HG03460 (cell line): ENCODE data around the gene KLHL10.
"Not testable (repeated sequence)": the region's sequence is repeated elsewhere in the genome, so short reads cannot be mapped to it uniquely, and the experiment has no call there.

Experiments used
- ATAC-seq: cut with Tn5 transposase; IDR thresholded peaks from one replicate; pipeline ENCODE4 v1.9.1; 2021; ENCODE audit not compliant: unreplicated experiment

Gene KLHL10

DNA sequence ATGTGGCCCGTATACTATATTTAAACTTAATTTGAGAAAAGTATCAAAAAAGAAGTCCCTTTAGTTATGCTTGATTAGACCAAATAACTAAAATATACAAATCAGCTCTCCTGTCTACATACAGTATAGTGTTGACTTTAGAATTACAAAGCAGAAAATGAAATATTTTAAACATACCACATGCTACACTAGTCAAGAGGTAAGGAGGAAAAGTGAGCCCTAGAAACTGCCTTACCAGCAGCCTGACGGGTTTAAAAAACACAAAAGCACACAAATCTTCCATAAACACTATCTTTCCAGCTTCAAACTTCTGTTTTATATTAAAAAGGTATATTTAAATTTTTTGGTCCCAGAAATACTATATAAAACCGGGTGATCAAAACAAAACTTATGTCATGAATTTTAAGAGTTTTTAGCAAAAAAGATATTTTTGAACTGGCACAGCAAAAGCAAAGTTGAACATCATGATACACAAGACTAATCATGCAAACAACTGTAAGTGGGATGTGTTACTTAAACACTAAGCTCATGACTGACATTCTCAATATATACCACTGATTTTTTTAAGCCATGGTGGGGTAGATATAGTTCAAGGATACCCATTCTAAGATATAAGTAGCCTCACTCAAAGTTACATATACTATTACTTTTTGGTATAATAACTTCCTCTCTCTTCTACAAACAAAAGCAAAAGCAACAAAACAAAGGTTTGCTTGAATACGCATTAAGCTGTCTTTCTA, 11.8 kb downstream of the KLHL10 start:
- no peak for ATAC-seq

DNA sequence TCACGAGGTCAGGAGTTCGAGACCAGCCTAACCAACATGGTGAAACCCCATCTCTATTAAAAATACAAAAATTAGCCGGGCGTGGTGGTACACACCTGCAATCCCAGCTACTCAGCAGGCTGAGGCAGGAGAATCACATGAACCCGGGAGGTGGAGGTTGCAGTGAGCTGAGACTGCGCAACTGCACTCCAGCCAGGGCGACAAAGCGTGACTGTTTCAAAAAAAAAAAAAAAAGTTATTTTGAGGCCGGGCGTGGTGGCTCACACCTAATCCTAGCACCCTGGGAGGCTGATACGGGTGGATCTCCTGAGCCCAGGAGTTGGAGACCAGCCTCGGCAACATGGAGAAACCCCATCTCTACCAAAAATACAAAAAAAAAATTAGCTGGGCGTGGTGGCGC, 13.8 kb downstream of the KLHL10 start:
- not testable (repeated sequence) for ATAC-seq

DNA sequence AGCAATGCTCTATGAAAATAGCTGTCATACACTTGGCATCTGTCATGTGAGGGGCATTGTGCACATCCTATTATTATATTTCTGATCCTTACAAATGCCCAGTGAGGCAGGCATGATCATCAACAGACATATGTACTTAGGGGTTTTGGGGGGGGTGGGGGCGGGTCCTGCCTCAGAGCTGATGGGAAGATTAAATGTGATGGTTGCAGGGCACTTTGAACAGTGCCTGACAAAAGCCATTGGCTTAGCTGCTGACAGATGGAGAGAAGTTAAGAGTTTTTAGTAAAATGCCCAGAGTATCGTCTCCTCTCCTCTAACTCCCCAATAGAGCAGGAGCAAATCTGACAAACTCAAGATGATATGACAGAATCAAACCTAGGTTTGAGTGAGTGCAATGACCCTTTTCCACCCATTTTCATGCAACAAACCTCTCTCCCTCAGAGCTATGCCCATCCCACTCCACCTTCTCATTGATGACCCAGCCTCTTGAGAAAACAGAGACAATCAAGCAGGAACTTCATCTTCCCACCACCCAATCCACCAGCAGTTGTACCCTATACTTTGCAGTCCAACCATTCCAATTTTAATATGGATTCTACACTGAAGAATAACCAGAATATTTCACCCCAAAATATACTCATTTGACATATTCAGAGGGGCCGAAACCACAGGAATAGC, 22.8 kb downstream of the KLHL10 start:
- ATAC-seq: no peak

DNA sequence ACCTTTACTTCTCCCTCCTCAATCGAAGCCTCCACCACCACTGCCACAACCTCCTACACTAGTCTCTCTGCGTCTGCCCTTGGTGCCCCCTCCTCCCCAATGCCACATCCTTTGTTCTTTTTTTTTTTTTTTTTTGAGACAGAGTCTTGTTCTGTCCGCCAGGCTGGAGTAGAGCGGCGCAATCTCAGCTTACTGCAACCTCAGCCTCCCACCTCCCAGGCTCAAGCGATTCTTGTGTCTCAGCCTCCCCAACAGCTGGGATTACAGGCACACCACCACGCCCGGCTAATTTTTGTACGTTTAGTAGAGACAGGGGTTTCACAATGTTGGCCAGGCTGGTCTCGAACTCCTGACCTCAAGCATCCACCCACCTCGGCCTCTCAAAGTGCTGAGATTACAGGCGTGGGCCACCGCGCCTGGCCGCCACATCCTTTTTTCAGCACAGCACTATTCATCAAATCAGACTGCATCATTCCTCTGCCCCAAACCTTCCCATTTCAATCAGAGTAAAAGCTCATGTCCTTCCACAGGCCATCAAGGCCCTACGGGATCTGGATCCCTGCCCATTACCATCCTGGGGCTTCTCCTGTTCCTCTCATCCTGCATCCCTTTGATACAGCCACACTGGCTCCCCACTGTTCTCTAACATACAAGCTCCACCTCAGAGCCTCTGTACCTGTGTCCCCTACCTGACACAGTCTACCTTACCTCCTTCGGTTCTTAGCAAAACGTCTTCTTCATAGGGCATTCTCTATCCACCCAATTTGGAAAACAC, 25.6 kb downstream of the KLHL10 start:
- no peak for ATAC-seq

DNA sequence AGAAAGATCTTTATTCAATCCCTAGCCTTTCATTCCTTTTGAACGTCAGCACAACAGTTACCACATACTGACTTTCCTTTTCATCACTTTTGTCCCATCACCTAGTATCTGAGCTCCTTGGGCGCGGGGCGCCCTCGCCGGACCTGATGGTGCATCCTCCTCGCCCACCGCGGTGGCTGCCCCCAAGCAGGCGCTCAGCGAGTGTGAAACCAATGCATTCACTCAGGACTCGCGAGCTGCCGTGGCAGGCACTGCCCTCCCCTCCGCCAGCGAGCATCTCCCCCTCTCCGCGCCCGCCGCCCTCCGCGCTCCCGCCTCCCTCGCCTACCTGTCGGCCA, 26.8 kb downstream of the KLHL10 start:
- ATAC-seq: peak; percentile 29

DNA sequence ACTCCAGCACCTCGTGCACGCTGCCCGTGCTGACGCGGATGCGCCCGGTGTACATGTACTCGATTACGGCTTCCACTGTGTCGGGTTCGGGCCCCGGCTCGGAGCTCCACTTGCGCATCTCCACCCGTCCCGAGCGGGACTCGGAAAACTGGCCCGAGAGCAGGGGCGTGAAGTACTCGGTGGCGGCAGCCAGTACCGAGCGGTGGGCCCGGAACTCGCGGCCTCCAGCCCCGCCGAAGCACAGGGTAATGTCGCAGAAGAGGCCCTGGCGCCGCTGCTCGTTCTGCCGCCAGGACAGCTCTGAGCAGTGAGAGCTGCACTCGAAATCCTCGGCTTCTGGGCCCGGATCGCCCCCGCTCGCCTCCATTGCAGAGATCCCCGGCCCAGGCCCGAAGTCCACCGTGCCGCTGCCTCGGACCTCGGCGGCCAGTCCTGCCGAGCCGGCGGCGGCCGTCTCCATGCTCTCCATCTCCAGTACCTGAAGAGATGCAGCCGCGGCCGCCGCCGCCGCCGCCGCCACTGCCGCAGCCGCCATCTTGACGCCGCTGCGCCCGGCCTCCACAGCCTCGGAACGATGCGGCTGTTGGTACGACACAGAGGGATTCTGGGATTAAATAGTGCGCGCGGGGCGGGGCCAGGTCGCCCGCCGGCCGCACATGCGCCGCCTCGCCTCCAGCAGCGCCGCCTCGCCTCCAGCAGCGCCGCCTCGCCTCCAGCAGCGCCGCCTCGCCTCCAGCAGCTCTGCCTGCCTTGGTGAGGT, 27.4 kb downstream of the KLHL10 start, which contains the start of gene KLHL11:
Gene KLHL11, minus strand, starts transcription at position 588 of the 760 bp plus-strand sequence. Its CDS starts 53 bp downstream, at position 535.
- ATAC-seq: peak; percentile 80

DNA sequence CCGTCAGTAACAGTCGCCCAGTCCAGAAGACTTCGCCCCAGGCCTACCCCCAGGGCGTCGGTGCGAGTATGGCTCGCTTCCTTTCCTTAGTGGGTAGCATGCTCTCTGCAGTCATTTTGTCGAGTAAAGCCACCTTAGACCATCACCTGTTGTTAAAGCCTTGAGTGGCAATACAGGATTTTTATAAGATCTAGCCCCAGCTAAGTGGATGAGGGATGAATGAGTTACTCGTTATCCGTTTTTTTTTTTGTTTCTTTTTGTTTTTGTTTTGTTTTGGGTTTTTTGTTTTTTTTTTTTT, 27.9 kb downstream of the KLHL10 start:
- ATAC-seq: no peak

DNA sequence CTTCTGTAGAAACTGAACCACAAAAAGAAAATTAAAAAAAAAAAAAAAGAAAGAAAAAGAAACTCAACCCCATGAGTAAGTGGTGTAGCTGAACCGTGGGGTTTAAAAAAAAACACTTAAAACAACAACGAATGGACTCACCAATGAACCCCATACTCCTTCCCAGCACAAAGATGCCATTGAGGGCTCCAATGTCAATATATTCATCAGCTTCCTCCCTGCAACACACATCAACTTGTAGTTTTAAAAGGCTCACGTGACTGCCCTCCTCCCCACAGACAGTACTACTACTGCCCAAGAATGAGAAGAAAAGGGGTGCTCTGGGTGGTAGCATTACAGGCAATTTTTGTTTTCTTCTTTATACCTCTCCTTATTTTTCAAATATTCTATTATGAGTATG, 30.9 kb downstream of the KLHL10 start:
- ATAC-seq: no peak

DNA sequence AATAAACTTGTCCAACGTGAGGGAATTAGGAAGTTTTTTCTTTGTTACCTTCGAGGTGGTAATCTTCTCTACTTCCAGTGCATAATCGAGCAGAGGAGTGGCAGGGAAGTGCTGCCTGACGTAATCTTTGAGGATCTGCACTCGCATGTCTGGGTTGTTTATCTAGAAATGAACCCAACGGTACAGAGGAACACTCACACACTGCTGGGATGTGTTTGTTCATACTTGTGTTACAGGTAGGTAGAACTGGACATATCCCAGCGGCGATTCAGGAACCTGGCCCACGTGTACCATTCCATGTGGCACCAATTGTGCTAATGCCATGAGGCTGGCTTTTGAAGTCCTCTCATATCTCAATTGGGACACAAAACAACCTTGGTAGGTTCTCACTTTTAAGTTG, 31.8 kb downstream of the KLHL10 start:
- no peak for ATAC-seq

DNA sequence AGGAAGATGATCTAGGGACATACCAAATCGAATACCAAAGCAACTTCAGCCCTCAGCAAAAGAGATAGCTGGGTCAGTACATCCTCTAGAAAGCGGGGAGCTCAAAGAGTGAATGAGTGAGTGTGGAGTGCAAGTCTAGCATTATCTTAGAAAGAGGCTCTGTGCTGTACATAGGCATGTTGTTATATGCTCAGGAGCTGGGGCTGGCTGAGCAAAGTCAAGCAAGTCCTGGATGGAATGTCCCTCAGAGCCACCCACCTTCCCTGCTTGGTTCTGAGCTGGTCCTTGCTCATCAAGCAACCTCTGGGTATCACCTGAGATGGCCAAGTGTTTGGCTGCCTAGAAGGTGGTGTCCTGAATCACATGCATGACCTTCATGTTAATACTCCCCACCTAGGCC, 32.5 kb downstream of the KLHL10 start:
- no peak for ATAC-seq

DNA sequence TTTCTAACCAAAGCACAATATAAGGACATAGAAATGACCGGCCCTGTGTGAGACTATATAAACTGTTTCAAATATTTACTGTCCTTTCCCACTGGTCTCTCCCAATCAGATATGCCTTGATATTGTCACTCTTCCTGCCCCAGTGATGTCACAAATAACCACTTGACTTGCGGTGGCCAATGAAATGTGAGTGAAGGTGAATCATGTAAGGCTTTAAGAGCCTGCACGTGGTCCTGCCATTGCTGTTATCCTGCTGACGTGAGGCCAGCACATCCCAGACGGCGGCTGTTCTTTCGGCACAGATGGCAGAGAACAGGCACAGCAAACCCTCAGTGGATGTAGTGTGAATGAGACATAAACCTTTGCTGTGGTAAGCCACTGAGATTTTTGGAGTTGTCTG, 33.0 kb downstream of the KLHL10 start:
- ATAC-seq: no peak

DNA sequence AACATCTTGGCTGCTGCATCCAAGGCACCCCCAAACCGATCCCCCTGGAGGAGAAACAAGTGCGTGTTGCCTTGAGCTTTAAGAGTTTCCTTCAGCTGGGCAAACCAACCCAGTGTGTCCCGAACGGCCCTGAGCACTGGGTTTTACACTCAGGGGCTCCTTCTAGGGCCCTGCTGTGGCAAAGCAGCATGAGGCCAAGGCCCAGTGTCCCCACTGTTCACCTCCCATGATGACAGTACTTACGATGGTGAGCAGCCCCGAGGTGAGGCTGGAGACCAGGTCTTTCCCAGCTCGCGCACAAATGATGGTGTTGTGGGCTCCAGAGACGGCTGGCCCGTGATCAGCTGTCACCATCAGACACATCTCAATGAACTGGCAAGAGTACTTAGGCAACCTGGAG, 34.2 kb downstream of the KLHL10 start:
- no peak for ATAC-seq

DNA sequence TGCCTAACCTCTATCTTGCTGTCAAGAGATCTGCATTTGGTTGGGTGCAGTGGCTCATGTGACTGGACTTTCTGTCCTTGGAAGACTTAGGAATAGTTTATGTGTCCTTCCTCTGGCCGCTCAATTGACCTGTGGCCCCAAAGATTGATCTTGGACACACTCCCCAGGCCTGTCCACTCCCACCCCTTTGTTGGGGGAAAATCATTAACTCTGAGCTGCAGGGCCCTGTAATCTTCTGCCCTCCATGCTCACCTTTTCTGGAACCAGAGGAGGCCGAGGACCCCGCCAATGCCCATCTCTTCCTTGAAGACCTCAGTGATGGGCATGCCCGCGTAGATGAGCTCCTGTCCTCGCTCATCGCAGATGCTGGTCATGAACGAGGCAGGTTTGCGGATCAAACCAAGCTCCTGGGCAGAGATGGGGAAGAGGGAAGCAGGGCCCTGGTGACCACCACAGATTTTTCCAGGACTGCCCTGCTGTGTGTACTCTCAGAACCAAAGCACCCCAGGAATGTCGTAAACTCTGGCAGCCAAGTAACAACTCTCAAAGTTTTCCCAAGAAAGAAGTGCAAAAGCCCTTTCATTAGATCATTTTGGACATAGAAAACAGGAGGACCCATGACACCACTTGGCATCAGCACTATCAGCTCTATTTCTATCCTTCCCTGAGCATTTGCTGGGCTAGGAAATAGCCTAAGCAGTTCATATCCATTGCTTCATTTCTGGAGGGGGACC, 36.1 kb downstream of the KLHL10 start:
- ATAC-seq: no peak

DNA sequence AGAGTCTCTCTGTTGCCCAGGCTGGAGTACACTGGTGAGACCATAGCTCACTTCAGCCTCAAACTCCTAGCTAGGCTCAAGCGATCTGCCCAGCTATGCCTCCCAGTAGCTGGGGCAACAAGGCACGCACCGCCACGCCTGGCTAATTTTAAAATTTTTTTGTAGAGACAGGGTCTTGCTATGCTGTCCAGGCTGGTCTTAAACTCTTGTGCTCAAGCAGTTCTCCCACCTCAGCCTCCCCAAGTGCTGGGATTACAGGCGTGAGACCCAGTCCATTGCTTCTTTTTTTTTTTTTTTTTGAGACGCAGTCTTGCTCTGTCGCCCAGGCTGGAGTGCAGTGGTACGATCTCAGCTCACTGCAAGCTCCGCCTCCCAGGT, 36.7 kb downstream of the KLHL10 start:
- not testable (repeated sequence) for ATAC-seq

DNA sequence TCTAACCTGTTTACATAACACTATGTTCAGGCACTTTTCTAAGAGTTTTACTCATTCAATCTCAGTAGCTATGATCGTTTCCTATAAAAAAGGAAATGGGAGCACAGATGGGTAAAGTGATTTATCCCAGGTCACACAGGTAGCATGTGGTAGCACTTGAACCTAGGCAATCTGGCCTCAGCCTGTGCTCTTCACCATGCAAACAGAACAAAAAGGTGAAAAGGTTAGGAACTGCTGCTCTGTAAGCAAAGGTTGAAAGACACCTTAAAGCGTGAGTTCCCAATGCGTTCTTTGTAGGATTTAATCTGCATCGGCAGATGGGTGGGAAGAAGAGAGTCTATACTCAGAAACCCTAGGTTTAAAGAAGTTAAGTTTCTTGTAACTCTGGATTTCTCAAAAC, 42.5 kb downstream of the KLHL10 start:
- no peak for ATAC-seq

DNA sequence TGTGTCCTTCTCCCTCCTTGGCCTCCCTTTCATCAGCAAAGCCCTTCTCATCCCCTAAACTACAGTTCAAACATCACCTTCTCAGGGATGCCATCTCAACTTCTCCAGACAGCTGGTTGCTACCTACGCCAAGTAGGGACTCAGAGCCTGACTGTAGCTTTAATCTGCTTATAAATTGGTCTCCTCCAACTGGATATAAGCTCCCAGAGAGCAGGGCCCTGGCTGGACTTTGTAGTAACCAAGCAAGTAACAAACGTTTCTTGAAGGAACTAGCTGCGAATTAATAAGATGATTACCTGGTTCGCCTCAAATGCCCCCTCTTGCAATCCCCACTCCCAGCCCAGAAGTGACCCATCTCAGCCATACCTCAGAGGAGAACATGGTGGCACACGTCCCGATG, 45.1 kb downstream of the KLHL10 start:
- no peak for ATAC-seq

DNA sequence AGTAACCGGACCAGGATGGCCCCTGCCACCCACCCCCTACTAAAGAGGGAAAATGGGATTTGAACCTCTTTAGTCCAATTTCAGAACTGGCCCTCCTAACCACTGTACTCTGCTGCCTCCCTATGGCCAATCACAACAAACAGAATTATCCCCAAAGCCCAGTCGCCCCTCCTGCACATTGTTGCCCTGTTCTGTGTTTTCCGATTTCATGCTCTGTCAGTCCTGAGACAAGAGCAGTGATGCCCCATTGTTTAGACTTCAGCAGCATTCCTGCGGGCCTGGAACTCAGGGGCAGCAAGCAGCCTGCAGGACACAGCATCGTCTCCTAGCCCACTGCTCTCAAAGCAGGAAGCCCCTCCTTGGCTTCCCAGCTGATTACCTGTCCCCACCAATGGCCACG, 48.1 kb downstream of the KLHL10 start:
- ATAC-seq: no peak

DNA sequence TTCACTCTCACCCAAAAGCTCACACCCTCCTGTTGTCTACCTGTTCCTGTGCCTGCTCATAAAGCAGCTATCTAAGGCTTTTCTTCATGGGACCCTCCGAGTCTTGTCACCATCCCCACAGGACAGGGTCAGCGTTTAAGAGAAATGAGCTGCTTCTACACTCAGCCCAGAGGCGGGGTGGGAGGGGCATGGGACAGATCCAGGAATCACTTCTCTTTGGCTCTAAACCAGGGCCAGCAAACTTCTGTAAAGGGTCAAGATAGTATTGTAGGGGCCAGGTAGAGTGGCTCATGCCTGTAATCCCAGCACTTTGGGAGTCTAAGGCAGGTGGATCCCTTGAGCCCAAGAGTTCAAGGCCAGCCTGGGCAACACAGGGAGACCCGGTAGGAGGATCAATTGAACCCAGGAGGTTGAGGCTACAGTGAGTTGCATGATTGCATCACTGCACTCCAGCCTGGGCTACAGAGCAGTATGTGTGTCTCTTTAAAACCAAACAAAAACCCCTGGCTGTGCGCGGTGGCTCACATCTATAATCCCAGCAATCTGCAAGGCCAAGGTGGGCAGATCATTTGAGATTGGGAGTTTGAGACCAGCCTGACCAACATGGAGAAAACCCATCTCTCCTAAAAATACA, 50.8 kb downstream of the KLHL10 start:
- no peak for ATAC-seq

DNA sequence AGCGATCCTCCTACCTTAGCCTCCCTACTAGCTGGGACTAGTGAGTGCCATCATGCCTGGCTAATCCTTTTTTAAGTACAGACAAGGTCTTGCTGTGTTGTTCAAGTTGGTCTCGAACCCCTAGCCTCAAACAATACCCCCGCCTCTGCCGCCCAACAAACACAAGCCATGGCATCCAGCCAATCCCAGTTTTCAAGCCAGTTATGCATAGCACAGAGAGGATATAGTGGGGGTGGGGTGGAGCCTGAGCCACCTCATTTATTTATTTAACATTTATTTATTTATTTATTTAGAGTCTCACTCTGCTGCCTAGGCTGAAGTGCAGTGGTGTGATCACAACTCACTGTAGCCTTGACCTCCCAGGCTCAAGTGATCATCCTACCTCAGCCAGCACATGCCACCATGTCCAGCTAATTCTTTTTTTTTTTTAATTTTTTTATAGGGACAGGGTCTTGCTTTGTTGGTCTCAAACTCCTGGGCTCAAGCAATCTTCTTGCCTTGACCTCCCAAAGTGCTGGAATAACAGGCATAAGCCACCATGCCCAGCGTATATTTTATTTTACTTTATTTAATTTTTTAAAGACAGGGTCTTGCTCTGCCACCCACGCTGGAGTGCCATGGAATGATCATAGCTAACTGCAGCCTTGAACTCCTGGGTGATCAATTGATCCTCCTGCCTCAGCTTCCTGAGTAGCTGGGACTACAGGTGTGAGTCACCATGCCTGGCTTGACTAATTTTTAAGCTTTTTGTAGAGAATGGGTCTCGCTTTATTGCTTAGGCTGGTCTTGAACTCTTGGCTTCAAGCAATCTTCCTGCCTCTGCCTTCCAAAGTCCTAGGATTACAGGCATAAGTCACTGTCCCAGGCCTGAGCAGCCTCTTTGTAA, 53.8 kb downstream of the KLHL10 start:
- ATAC-seq: no peak

DNA sequence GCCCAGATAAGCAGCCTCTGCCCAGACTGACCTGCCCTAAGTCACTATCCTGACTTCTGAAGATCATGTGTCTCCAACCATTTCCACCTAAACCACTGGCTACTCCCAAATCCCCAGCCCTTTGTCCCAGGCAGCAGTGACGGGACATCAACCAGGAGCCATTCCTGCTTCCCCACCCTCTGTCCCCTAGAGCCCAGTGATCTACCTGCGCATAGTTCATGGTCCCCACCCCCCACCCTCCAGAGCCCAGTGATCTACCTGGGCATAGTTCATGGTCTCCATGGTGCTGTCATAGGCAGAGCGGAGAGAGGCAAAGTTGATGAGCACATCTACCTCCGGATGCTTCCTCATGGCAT, 54.4 kb downstream of the KLHL10 start:
- no peak for ATAC-seq
